Measurements from ENCODE around the gene CMA1. TPM values are rescaled to one million over a fixed set of nuclear protein-coding genes. Genes with fewer than 3 reads are reported as not detected.

The CMA1 gene
- polyA plus RNA-seq, 3 donors, result not detected

- Mint-ChIP-seq H3K27ac (no peak overlapping the region), H3K4me1 (no peaks in the 10 kb centered on the region), H3K4me3 (no peak overlapping the region), H3K9me3 (peaks cover 0 to 5% (median 1%) of the 10 kb centered on the region in 7 donors), H3K36me3 (no peaks in the 10 kb centered on the region), H3K27me3 (ENCODE audit: low read depth in 3 of 3) (peaks cover 0 to 4% (median 0%) of the 10 kb centered on the region in 3 donors)
- H3K36me3 ChIP-seq (replicated peaks in 1 of 2; ENCODE audit: control insufficient read depth in 1 of 2, insufficient read depth in 2 of 2, low read length in 2 of 2), result no peaks in the 10 kb centered on the region
- intact Hi-C loops (cut with micrococcal nuclease), result no loop called here
- no peak overlapping the region for H3K9ac ChIP-seq (ENCODE audit: insufficient read depth, low read length, poor library complexity, severe bottlenecking)
- DNase-seq, result no peak
- H2AFZ ChIP-seq (ENCODE audit: insufficient read depth, low read depth, low read length, poor library complexity, severe bottlenecking), result no peak overlapping the region
- no peaks in the 10 kb centered on the region for H3K4me1 ChIP-seq (ENCODE audit: control insufficient read depth in 1 of 2, insufficient read depth in 2 of 2, low read length in 2 of 2)
- H3K9me3 ChIP-seq (replicated peaks in 1 of 2; ENCODE audit: control insufficient read depth in 1 of 2, insufficient read depth in 1 of 2, low read length in 2 of 2), result no peaks in the 10 kb centered on the region
- no peak overlapping the region for H3K4me3 ChIP-seq (replicated peaks in 1 of 3; ENCODE audit: low read depth in 2 of 3, low read length in 3 of 3)
- no peaks in the 10 kb centered on the region for H4K20me1 ChIP-seq (ENCODE audit: insufficient read depth, low read length)
- no peak overlapping the region for H3K27ac ChIP-seq (ENCODE audit: low read depth in 1 of 2, low read length in 2 of 2)
- TF ChIP-seq, protein P1, sequence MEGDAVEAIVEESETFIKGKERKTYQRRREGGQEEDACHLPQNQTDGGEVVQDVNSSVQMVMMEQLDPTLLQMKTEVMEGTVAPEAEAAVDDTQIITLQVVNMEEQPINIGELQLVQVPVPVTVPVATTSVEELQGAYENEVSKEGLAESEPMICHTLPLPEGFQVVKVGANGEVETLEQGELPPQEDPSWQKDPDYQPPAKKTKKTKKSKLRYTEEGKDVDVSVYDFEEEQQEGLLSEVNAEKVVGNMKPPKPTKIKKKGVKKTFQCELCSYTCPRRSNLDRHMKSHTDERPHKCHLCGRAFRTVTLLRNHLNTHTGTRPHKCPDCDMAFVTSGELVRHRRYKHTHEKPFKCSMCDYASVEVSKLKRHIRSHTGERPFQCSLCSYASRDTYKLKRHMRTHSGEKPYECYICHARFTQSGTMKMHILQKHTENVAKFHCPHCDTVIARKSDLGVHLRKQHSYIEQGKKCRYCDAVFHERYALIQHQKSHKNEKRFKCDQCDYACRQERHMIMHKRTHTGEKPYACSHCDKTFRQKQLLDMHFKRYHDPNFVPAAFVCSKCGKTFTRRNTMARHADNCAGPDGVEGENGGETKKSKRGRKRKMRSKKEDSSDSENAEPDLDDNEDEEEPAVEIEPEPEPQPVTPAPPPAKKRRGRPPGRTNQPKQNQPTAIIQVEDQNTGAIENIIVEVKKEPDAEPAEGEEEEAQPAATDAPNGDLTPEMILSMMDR (IDR thresholded peaks at IDR 0.05), result no peak
- H3K4me2 ChIP-seq (replicated peaks; ENCODE audit: extremely low read depth, low read length, poor library complexity, severe bottlenecking), result no peak overlapping the region
- no peaks in the 10 kb centered on the region for H3K79me2 ChIP-seq (ENCODE audit: insufficient read depth, low read length)
- H3K27me3 ChIP-seq (ENCODE audit: control insufficient read depth in 2 of 2, insufficient read depth in 2 of 2, low read length in 2 of 2), result no peaks in the 10 kb centered on the region
Measured at GRCh38 chr14:24461336-24461735, 46.7 kb downstream of the CMA1 start.

- TF ChIP-seq, protein P1 (IDR thresholded peaks at IDR 0.05), result no peak
- no peaks in the 10 kb centered on the region for H3K36me3 ChIP-seq (replicated peaks in 1 of 2; ENCODE audit: control insufficient read depth in 1 of 2, insufficient read depth in 2 of 2, low read length in 2 of 2)
- no peaks in the 10 kb centered on the region for H4K20me1 ChIP-seq (ENCODE audit: insufficient read depth, low read length)
- no peak overlapping the region for H3K9ac ChIP-seq (ENCODE audit: insufficient read depth, low read length, poor library complexity, severe bottlenecking)
- H3K27ac Mint-ChIP-seq, result no peak overlapping the region
- DNase-seq, result no peak
- no peak overlapping the region for H3K4me3 Mint-ChIP-seq
- intact Hi-C loops (cut with micrococcal nuclease), result no loop called here
- H3K4me2 ChIP-seq (replicated peaks; ENCODE audit: extremely low read depth, low read length, poor library complexity, severe bottlenecking), result no peak overlapping the region
- H3K27ac ChIP-seq (ENCODE audit: low read depth in 1 of 2, low read length in 2 of 2), result no peak overlapping the region
- peaks cover 0 to 6% of the 10 kb centered on the region in 2 donors for H3K9me3 ChIP-seq (replicated peaks in 1 of 2; ENCODE audit: control insufficient read depth in 1 of 2, insufficient read depth in 1 of 2, low read length in 2 of 2)
- no peaks in the 10 kb centered on the region for H3K27me3 ChIP-seq (ENCODE audit: control insufficient read depth in 2 of 2, insufficient read depth in 2 of 2, low read length in 2 of 2)
- H3K79me2 ChIP-seq (ENCODE audit: insufficient read depth, low read length), result no peaks in the 10 kb centered on the region
- no peak overlapping the region for H2AFZ ChIP-seq (ENCODE audit: insufficient read depth, low read depth, low read length, poor library complexity, severe bottlenecking)
- 100% methylated on average over 1 of the region's 3 CpGs for WGBS (ENCODE audit: insufficient coverage)
- peaks cover 0 to 4% (median 0%) of the 10 kb centered on the region in 3 donors for H3K27me3 Mint-ChIP-seq (ENCODE audit: low read depth in 3 of 3)
- H3K4me1 Mint-ChIP-seq, result no peaks in the 10 kb centered on the region
- H3K4me3 ChIP-seq (replicated peaks in 1 of 3; ENCODE audit: low read depth in 2 of 3, low read length in 3 of 3), result no peak overlapping the region
- peaks cover 4 to 15% (median 8%) of the 10 kb centered on the region in 7 donors for H3K9me3 Mint-ChIP-seq
- no peaks in the 10 kb centered on the region for H3K4me1 ChIP-seq (ENCODE audit: control insufficient read depth in 1 of 2, insufficient read depth in 2 of 2, low read length in 2 of 2)
- H3K36me3 Mint-ChIP-seq, result no peaks in the 10 kb centered on the region
Measured at GRCh38 chr14:24459331-24459730, 48.7 kb downstream of the CMA1 start.
